DOHH2 (cell line): ENCODE data around the gene DIP2C.

Experiments used
- CTCF ChIP-seq: fragments of 200-600 bp; sonication (generic); IDR thresholded peaks from one replicate; pipeline ENCODE4 v1.5.1; 2014; ENCODE audit warnings: antibody characterized with exemption, mild to moderate bottlenecking, low read depth, low read length; ENCODE audit not compliant: poor library complexity, severe bottlenecking
- EZH2phosphoT487 ChIP-seq: fragments of 200-600 bp; sonication (generic); IDR thresholded peaks from 2 replicates; pipeline ENCODE4 v1.6.1; 2017; ENCODE audit warnings: borderline replicate concordance, mild to moderate bottlenecking, antibody characterized with exemption, low read length, moderate library complexity, mixed read lengths

GRCh38 chr10:528173-529165, 161.0 kb downstream of the DIP2C start:
- no peak for TF ChIP-seq CTCF
- TF ChIP-seq EZH2phosphoT487, result no peak
